Keratinocyte (primary cell): Measurements from ENCODE around the gene TRMT61A. TPM values are rescaled to one million over a fixed set of nuclear protein-coding genes. Genes with fewer than 3 reads are reported as not detected.

ENCODE experiments used
- DNase-seq: peaks from one replicate; pipeline ENCODE4 v3.0.0-alpha.2; 2011; ENCODE audit warnings: low read depth, missing footprints, low spot score
- FAIRE-seq: peaks from 2 replicates; lab custom pipeline; 2011; peaks lifted over from hg19 to GRCh38; lab: Jason Lieb, UNC
- H2AFZ ChIP-seq: 2 replicates; pipeline ENCODE4 v1.6.0; 2012; ENCODE audit warnings: low read length, control low read depth, inconsistent platforms; ENCODE audit not compliant: control insufficient read depth
- H3K27ac ChIP-seq: 2 replicates; pipeline ENCODE4 v1.5.1; 2011; ENCODE audit warnings: low read length; ENCODE audit not compliant: control insufficient read depth, insufficient read depth
- H3K27me3 ChIP-seq: 3 replicates; pipeline ENCODE4 v1.6.0; 2011; ENCODE audit warnings: low read length; ENCODE audit not compliant: control insufficient read depth, insufficient read depth; ENCODE audit errors: extremely low read depth
- H3K36me3 ChIP-seq, 2 experiments: 2 replicates in 1 of 2; 3 replicates in 1 of 2; pipeline ENCODE4 v1.5.1; 2011; ENCODE audit warnings: low read length in 2 of 2, mild to moderate bottlenecking in 1 of 2; ENCODE audit not compliant: control insufficient read depth in 2 of 2, insufficient read depth in 2 of 2; ENCODE audit errors: extremely low read depth in 1 of 2
- H3K4me1 ChIP-seq: 3 replicates; pipeline ENCODE4 v1.5.1; 2011; ENCODE audit warnings: low read length; ENCODE audit not compliant: control insufficient read depth, insufficient read depth; ENCODE audit errors: extremely low read depth
- H3K4me2 ChIP-seq: 3 replicates; pipeline ENCODE4 v1.6.0; 2011; ENCODE audit warnings: low read depth, low read length; ENCODE audit not compliant: control insufficient read depth, insufficient read depth; ENCODE audit errors: extremely low read depth
- H3K4me3 ChIP-seq, 3 experiments: fragments of 200-600 bp in 1 of 3; sonication (generic) in 1 of 3; 2 replicates in 2 of 3; 3 replicates in 1 of 3; pipeline ENCODE4 v1.5.1; 2011 to 2016; ENCODE audit warnings: low read length in 3 of 3, mild to moderate bottlenecking in 3 of 3, control low read depth in 2 of 3, inconsistent platforms in 1 of 3, low read depth in 1 of 3, mixed read lengths in 1 of 3, mixed run types in 1 of 3, moderate library complexity in 1 of 3; ENCODE audit not compliant: control insufficient read depth in 2 of 3, insufficient read depth in 2 of 3; ENCODE audit errors: extremely low read depth in 1 of 3
- H3K79me2 ChIP-seq: 2 replicates; pipeline ENCODE4 v1.6.0; 2012; ENCODE audit warnings: low read length; ENCODE audit not compliant: control insufficient read depth, insufficient read depth
- H3K9ac ChIP-seq: 3 replicates; pipeline ENCODE4 v1.6.0; 2011; ENCODE audit warnings: low read length; ENCODE audit not compliant: control insufficient read depth, insufficient read depth; ENCODE audit errors: extremely low read depth
- H3K9me1 ChIP-seq: 3 replicates; pipeline ENCODE4 v1.6.0; 2011; ENCODE audit warnings: low read length; ENCODE audit not compliant: control insufficient read depth, insufficient read depth; ENCODE audit errors: extremely low read depth
- H3K9me3 ChIP-seq: 2 replicates; pipeline ENCODE4 v1.5.1; 2012; ENCODE audit warnings: low read depth, low read length; ENCODE audit not compliant: control insufficient read depth
- H4K20me1 ChIP-seq: 3 replicates; pipeline ENCODE4 v1.6.0; 2011; ENCODE audit warnings: low read length; ENCODE audit not compliant: control insufficient read depth, insufficient read depth; ENCODE audit errors: extremely low read depth
- CTCF ChIP-seq, 3 experiments: IDR thresholded peaks in 1 of 3; conservative IDR thresholded peaks in 1 of 3; optimal IDR thresholded peaks in 1 of 3; 2 replicates in 2 of 3; 3 replicates in 1 of 3; pipeline versions ENCODE3 to v1.5.1; 2011; ENCODE audit warnings: low read length in 3 of 3, mild to moderate bottlenecking in 3 of 3, moderate library complexity in 2 of 3, control low read depth in 1 of 3, inconsistent platforms in 1 of 3; ENCODE audit not compliant: insufficient read depth in 2 of 3; ENCODE audit errors: extremely low read depth in 1 of 3
- EZH2 ChIP-seq: IDR thresholded peaks from one replicate; pipeline ENCODE4 v1.6.1; 2012; ENCODE audit warnings: inconsistent platforms, mild to moderate bottlenecking, low read length, moderate library complexity
- dilution Hi-C: fragments of 300-500 bp; cut with MboI; formaldehyde crosslinking; loops from one replicate; pipeline ENCODE4 v1.7.0; 2020; ENCODE audit warnings: low sequenced_read_pairs; ENCODE audit not compliant: extremely low pct_ligation_motif_present
- polyA minus RNA-seq, 3 experiments: library from RNA; depleted of rRNA, polyadenylated mRNA; stranded (reverse); fragments of >200 nt; gene quantifications; 1 replicate in 1 of 3; 2 replicates in 1 of 3; 3 replicates in 1 of 3; pipeline ENCODE4 v1.2.3, GENCODE V29; 2011
- polyA plus RNA-seq, 5 experiments: library from polyadenylated mRNA; depleted of rRNA in 3 of 5; stranded (reverse) in 3 of 5; stranded (forward) in 1 of 5; unstranded in 1 of 5; fragments of >200 nt; gene quantifications; 1 replicate in 1 of 5; 2 replicates in 3 of 5; 3 replicates in 1 of 5; pipeline versions ENCODE4 v1.2.1 to v1.2.3, GENCODE V29; 2011 to 2012; ENCODE audit warnings: missing spikeins in 2 of 5, low read depth in 1 of 5, low replicate concordance in 1 of 5

The TRMT61A gene
- 4.4 to 8.9 TPM (median 5.9 TPM) in 3 replicates for polyA plus RNA-seq
- 0.64 TPM for polyA plus RNA-seq (2011; ENCODE audit: low read depth)
- 3.7 and 9.9 TPM in 2 replicates for polyA plus RNA-seq (2011; cell fraction: cytosol; rRNA removed)
- 8.1 and 10.7 TPM in 2 replicates for polyA plus RNA-seq (2011; cell fraction: nucleus; rRNA removed)
- 5.2 and 10.0 TPM in 2 replicates for polyA plus RNA-seq (2012; ENCODE audit: low replicate concordance)
- polyA minus RNA-seq = 2.1 to 5.0 TPM (median 3.2 TPM) in 3 replicates
- polyA minus RNA-seq (2011; cell fraction: cytosol; rRNA and poly(A)+ RNA removed) = 8.8 TPM
- polyA minus RNA-seq (2011; cell fraction: nucleus; rRNA and poly(A)+ RNA removed) = 5.4 and 6.7 TPM in 2 replicates

DNA sequence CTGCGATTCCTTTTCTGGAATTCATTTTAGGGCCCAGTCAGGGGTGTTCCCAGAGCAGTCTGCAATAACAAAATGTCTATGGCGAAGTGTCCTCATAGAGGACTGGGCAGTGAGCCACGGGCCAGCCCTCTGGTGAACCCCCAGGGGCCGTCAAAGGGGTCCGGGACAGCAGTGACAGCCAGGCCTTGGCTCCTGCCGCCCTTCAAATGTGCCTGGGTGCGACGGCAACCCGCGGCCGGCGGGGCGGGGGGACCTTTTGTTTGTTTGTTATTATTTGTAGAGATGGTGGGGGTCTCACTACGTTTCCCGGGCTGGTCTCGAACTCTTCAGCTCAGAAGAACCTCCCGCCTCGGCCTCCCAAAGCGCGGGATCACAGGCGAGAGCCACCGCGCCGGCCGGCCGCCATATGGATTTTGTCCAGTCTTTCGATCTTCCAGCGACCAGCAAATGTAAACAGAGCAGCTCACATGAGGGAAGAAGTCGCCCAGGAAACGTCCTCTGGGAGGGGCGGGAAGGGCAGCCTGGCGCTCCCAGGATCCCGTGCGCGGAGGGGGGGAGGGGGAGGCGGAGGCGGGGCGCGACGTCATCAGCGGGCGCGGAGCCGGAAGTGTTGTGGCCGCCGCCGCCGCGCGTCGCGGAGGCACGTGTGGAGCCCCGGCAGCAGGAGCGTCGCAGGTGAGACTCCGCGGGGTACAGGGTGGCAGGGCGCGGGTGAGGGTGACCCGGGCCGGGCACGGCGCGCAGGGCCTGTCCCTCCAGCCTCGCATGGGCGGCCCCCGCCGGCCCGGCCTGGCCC lies at the start of gene TRMT61A:
TSS of gene TRMT61A (plus strand) at position 610 of the 796 bp plus-strand sequence. CDS start 783 bp downstream, outside the sequence.
- Histone ChIP-seq H3K9ac (peak within 1 kb of the TSS; percentile 86), H4K20me1 (no peaks in the 10 kb centered on the region), H3K9me1 (no peaks in the 10 kb centered on the region), H3K27ac (peak within 1 kb of the TSS; percentile 73), H3K27me3 (peaks cover under 1% of the 10 kb centered on the region), H3K4me2 (peak within 1 kb of the TSS; percentile 94), H3K79me2 (peaks cover 32% of the 10 kb centered on the region), H3K9me3 (no peaks in the 10 kb centered on the region), H3K36me3 (peaks cover 8 to 14% of the 10 kb centered on the region in 2 experiments), H3K4me1 (peaks cover 28% of the 10 kb centered on the region), H2AFZ (peak within 1 kb of the TSS; percentile 64), H3K4me3 (peak within 1 kb of the TSS; percentile 72 to 82 (median 79))
- DNase-seq = no peak
- no peak for FAIRE-seq
- dilution Hi-C loops = no loop called here
- no peak for TF ChIP-seq EZH2
- no peak for TF ChIP-seq CTCF (optimal IDR thresholded peaks at IDR 0.05 in 1 of 3, IDR thresholded peaks at IDR 0.05 in 1 of 3, conservative IDR thresholded peaks at IDR 0.05 in 1 of 3; ENCODE audit: extremely low read depth in 1 of 3, insufficient read depth in 2 of 3, low read length in 3 of 3)

DNA sequence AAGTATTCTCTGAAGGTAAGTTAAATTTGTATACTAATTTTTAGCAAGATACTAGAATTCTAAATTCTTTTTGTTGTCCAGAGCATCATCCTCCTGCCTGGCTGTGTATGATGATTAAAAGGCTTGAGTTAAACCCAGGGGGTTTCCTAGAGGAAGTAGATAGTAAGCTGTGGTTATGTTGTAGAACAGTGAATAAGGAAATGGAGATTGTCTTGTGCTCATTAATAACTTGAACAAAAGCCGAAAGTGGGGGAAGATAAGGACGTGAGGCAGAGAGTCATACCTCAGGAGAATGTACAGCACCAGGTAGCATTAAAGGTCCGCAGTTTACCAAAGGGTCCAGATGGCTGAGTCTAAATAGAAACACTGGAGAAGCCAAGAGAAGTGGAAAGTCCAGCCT lies 48.4 kb upstream of the TRMT61A start:
- Histone ChIP-seq H3K27me3 (no peaks in the 10 kb centered on the region), H3K9me1 (peaks cover 4% of the 10 kb centered on the region), H3K27ac (no peak overlapping the region), H3K36me3 (peaks cover 19 to 36% of the 10 kb centered on the region in 2 experiments), H3K4me2 (no peak overlapping the region), H4K20me1 (peaks cover 2% of the 10 kb centered on the region), H3K9ac (no peak overlapping the region), H3K79me2 (peaks cover 5% of the 10 kb centered on the region), H3K9me3 (no peaks in the 10 kb centered on the region), H3K4me1 (peaks cover 17% of the 10 kb centered on the region), H2AFZ (no peak overlapping the region), H3K4me3 (no peak overlapping the region)
- TF ChIP-seq CTCF (optimal IDR thresholded peaks at IDR 0.05 in 1 of 3, IDR thresholded peaks at IDR 0.05 in 1 of 3, conservative IDR thresholded peaks at IDR 0.05 in 1 of 3; ENCODE audit: extremely low read depth in 1 of 3, insufficient read depth in 2 of 3, low read length in 3 of 3) = no peak
- no peak for TF ChIP-seq EZH2
- FAIRE-seq (no peak), DNase-seq (no peak)
- dilution Hi-C loops = no loop called here
